Ascending aorta (tissue), 2 donors: ENCODE data around the gene CASR. TPM values are rescaled to one million over a fixed set of nuclear protein-coding genes. Genes with fewer than 3 reads are reported as not detected.

Source experiments
- DNase-seq, 2 donors: peaks; one replicate each; pipeline ENCODE4 v3.0.0-alpha.2; 2019; ENCODE audit warnings: low spot score in 2 of 2
- H3K27ac ChIP-seq, 2 donors: fragments of 200-600 bp; sonication (generic); one replicate each; pipeline ENCODE4 v1.5.1; 2016 to 2017; ENCODE audit warnings: mild to moderate bottlenecking in 1 of 2
- H3K27me3 ChIP-seq: fragments of 200-600 bp; sonication (generic); one replicate; pipeline ENCODE4 v1.5.1; 2017
- H3K36me3 ChIP-seq, 2 donors: fragments of 200-600 bp; sonication (generic); one replicate each; pipeline ENCODE4 v1.5.1; 2016
- H3K4me1 ChIP-seq, 2 donors: fragments of 200-600 bp; sonication (generic); one replicate each; pipeline ENCODE4 v1.5.1; 2016 to 2017; ENCODE audit warnings: mild to moderate bottlenecking in 1 of 2
- H3K4me3 ChIP-seq, 2 donors: fragments of 200-600 bp; sonication (generic); one replicate each; pipeline ENCODE4 v1.5.1; 2016 to 2017; ENCODE audit warnings: mild to moderate bottlenecking in 1 of 2
- H3K9me3 ChIP-seq, 2 donors: fragments of 200-600 bp; sonication (generic); one replicate each; pipeline ENCODE4 v1.5.1; 2016
- intact Hi-C: fragments of 100-400 bp; cut with DNase I; formaldehyde crosslinking; loops from one replicate; pipeline ENCODE4 v1.15.1; 2023
- total RNA-seq: library from RNA; depleted of rRNA; stranded (reverse); fragments of >200 nt; gene quantifications from one replicate; pipeline ENCODE4 v1.1.0, GENCODE V29; 2016
- TF ChIP-seq, protein P1 (sequence below), 3 experiments: fragments of 200-600 bp in 2 of 3; fragments of 450-650 bp in 1 of 3; sonication (generic) in 2 of 3; IDR thresholded peaks; one replicate each; pipeline ENCODE4 v1.5.1; 2016 to 2019; ENCODE audit warnings: antibody characterized with exemption in 3 of 3, mild to moderate bottlenecking in 1 of 3, moderate library complexity in 1 of 3

The CASR gene
- total RNA-seq, 1 donor from 2014 or later: not detected

DNA sequence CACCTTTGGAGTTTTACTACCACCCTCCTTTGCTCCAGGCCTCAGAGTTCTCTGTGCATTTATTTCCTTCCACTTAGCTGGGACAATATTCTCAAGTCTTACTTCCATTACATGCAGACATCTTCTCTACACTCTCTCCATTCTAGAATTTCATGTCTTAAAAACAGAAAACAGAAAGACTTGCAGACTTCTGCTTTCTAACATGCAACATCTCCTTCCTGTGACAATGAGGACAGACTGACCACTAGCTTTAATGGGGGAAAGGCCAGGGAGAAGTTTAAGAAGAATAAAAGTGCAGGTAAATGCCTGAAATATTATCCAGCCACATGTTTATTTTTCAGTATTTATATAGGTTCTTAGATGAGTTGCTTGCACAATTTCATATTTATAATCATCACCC is 124.5 kb downstream of the CASR start:
- TF ChIP-seq, protein P1, sequence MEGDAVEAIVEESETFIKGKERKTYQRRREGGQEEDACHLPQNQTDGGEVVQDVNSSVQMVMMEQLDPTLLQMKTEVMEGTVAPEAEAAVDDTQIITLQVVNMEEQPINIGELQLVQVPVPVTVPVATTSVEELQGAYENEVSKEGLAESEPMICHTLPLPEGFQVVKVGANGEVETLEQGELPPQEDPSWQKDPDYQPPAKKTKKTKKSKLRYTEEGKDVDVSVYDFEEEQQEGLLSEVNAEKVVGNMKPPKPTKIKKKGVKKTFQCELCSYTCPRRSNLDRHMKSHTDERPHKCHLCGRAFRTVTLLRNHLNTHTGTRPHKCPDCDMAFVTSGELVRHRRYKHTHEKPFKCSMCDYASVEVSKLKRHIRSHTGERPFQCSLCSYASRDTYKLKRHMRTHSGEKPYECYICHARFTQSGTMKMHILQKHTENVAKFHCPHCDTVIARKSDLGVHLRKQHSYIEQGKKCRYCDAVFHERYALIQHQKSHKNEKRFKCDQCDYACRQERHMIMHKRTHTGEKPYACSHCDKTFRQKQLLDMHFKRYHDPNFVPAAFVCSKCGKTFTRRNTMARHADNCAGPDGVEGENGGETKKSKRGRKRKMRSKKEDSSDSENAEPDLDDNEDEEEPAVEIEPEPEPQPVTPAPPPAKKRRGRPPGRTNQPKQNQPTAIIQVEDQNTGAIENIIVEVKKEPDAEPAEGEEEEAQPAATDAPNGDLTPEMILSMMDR (IDR thresholded peaks at IDR 0.05): no peak
- Histone ChIP-seq H3K4me1 (no peaks in the 10 kb centered on the region), H3K27me3 (no peaks in the 10 kb centered on the region), H3K27ac (no peak overlapping the region), H3K4me3 (no peak overlapping the region), H3K36me3 (no peaks in the 10 kb centered on the region), H3K9me3 (no peaks in the 10 kb centered on the region)
- DNase-seq: no peak
- intact Hi-C loops: no loop called here

DNA sequence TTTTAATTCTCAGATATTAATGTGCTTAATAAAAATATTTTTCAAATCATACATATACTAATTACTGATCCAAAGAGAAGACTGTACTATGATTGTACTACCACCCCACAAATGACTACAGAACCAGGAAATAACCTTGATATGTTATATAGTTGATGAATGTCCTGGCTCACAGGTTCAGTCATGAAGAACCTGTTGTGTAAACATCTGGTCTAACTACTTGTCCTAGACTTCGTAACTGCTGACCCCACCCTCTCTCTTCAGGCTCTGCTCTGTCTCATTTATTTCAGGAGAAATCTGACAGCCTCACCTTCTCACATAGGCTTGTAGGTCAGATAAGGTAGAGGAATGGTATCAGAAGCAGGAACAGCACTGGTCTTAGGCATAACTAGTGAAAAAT is 126.9 kb downstream of the CASR start:
- intact Hi-C loops: no loop called here
- no peak overlapping the region for H3K4me3 ChIP-seq
- DNase-seq: no peak
- H3K27ac ChIP-seq: no peak overlapping the region
- no peaks in the 10 kb centered on the region for H3K4me1 ChIP-seq
- TF ChIP-seq, protein P1 (IDR thresholded peaks at IDR 0.05): no peak
- no peaks in the 10 kb centered on the region for H3K36me3 ChIP-seq
- H3K27me3 ChIP-seq: no peaks in the 10 kb centered on the region
- H3K9me3 ChIP-seq: no peaks in the 10 kb centered on the region

DNA sequence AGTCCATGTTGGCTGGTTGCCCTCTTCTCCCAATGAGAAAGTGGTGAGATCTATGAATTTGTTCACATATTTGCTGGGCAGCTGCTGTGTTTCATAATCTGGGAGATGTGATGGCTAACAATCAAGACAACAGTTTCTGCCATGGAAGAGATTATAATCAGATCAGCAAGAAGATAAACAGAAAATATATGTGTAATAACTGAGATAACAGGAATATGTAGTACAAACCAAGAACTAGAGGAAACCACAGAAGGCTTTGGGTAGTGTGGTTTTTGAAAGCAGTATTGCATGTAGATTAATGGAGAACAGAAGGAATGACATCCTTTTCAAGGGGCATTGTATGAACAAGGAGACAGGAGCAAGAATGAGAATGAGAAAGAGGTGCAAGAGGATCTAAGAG is 129.4 kb downstream of the CASR start:
- intact Hi-C loops: no loop called here

DNA sequence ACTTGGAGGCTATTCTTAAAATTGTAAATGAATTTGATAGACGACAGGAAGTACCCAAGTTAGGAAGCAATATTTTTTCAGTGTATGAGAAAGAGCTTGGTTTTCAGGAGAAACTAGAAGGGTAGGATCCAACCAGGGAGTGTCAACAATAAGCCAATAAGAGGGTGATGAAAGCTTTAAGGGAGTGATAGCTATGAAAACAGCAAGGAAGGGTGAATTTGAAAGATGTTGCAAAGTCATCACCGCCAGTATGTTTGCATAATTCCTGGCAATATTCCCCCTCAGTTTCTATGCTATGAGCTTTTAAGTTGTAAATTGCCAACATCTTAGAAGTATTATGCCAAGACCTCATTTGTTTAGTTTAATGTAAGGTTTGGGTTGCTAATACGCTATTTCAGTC is 129.8 kb downstream of the CASR start:
- Histone ChIP-seq H3K4me3 (no peak overlapping the region), H3K4me1 (no peaks in the 10 kb centered on the region), H3K9me3 (no peaks in the 10 kb centered on the region), H3K27me3 (no peaks in the 10 kb centered on the region), H3K27ac (no peak overlapping the region), H3K36me3 (no peaks in the 10 kb centered on the region)
- intact Hi-C loops: no loop called here
- TF ChIP-seq, protein P1 (IDR thresholded peaks at IDR 0.05): no peak
- DNase-seq: no peak

More for the DNA sequence above, 129.4 kb downstream of the CASR start:
- Histone ChIP-seq H3K9me3 (no peaks in the 10 kb centered on the region), H3K36me3 (no peaks in the 10 kb centered on the region), H3K4me1 (no peaks in the 10 kb centered on the region), H3K4me3 (no peak overlapping the region), H3K27me3 (no peaks in the 10 kb centered on the region), H3K27ac (no peak overlapping the region)
- TF ChIP-seq, protein P1 (IDR thresholded peaks at IDR 0.05): no peak
- DNase-seq: no peak

DNA sequence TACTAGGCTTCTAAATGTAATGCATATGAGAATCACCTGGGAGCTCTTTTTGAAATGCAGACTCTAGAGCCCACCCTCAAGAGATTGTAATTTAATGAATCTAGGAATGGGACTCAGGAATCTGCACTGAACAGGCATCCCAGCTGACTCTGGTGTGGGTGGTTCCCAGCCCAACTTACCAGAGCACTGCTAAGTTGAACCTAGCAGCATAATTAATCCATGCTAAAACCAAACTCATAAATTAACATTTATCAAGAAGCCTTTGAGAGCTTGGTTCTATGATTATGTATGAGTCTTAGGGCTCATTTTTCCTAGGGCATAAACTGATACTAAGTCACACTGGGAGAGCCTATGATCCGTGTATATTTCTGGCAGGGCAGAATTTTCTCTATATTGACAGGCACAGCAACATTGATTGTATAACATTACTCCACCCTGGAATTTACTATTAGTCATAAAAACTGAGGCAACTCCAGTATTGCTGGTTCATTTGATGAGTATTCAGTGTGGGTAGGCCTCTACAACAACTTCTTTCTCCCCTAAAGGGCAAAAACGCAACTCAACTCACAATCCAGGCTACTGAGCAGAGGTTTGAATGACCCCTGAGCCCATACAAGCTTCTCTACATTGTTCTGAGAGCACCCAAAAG is 130.9 kb downstream of the CASR start:
- DNase-seq: no peak
- no peaks in the 10 kb centered on the region for H3K4me1 ChIP-seq
- no peaks in the 10 kb centered on the region for H3K9me3 ChIP-seq
- TF ChIP-seq, protein P1 (IDR thresholded peaks at IDR 0.05): no peak
- intact Hi-C loops: no loop called here
- H3K36me3 ChIP-seq: no peaks in the 10 kb centered on the region
- no peak overlapping the region for H3K27ac ChIP-seq
- no peak overlapping the region for H3K4me3 ChIP-seq
- H3K27me3 ChIP-seq: no peaks in the 10 kb centered on the region

DNA sequence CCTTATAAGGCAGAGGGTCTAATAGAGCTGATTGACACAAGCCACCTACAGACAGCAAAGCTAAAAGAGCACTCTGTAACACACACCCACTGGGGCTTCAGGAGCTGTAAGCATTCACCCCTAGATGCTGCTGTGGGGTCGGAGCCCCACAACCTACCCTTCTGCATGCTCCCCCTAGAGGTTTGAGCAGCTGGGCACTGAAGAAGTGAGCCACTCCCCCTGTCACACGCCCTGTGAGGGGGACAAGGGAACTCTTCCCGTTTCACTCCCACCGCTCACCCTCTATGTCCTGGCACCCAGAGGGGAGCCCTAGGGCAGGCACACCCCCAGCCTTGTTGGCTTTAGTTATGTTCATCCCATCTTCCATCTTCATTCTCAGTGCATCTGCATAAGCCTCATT is 132.2 kb downstream of the CASR start:
- no peak for DNase-seq
- no peaks in the 10 kb centered on the region for H3K36me3 ChIP-seq
- TF ChIP-seq, protein P1 (IDR thresholded peaks at IDR 0.05): no peak
- no peak overlapping the region for H3K27ac ChIP-seq
- no peaks in the 10 kb centered on the region for H3K27me3 ChIP-seq
- intact Hi-C loops: no loop called here
- H3K4me3 ChIP-seq: no peak overlapping the region
- no peaks in the 10 kb centered on the region for H3K4me1 ChIP-seq
- H3K9me3 ChIP-seq: no peaks in the 10 kb centered on the region
